ENCODE data around the gene C1orf35. TPM values are rescaled to one million over a fixed set of nuclear protein-coding genes. Genes with fewer than 3 reads are reported as not detected.
A peak's percentile ranks its signal among the peaks of the same experiment; 100 is the strongest.

C1orf35 gene
- total RNA-seq, 1 donor from 2014 or later: 12.5 TPM

GRCh38 chr1:228150120-228150460 lies 47.0 kb upstream of the C1orf35 start:
- ATAC-seq: no peak
- Histone ChIP-seq H3K27ac (peak overlapping the region; percentile 82), H3K4me1 (peaks cover 40% of the 10 kb centered on the region), H3K9me3 (no peaks in the 10 kb centered on the region), H3K4me3 (peak overlapping the region; percentile 44), H3K27me3 (no peaks in the 10 kb centered on the region), H3K36me3 (peaks cover 32% of the 10 kb centered on the region)
- intact Hi-C loops (cut with DNase I): no loop called here
- peak; percentile 58 for DNase-seq
- no peak for TF ChIP-seq CTCF (IDR thresholded peaks at IDR 0.05)

GRCh38 chr1:228149406-228150119 lies 46.4 kb upstream of the C1orf35 start, which contains the start of gene GJC2:
Gene GJC2, plus strand, starts transcription at chr1:228149930. Its CDS starts 7,829 bp downstream, at chr1:228157759.
- intact Hi-C loops (cut with DNase I): no loop called here
- H3K36me3 ChIP-seq: peaks cover 32% of the 10 kb centered on the region
- DNase-seq (peak; percentile 63), ATAC-seq (peak; percentile 37)
- H3K4me3 ChIP-seq: peak within 1 kb of the TSS; percentile 44
- TF ChIP-seq CTCF (IDR thresholded peaks at IDR 0.05): no peak
- no peaks in the 10 kb centered on the region for H3K9me3 ChIP-seq
- H3K27ac ChIP-seq: peak within 1 kb of the TSS; percentile 82
- no peaks in the 10 kb centered on the region for H3K27me3 ChIP-seq
- peaks cover 40% of the 10 kb centered on the region for H3K4me1 ChIP-seq

GRCh38 chr1:228148935-228149405 lies 45.8 kb upstream of the C1orf35 start:
- no peak overlapping the region for H3K4me3 ChIP-seq
- H3K27ac ChIP-seq: peak overlapping the region; percentile 82
- intact Hi-C loops (cut with DNase I): no loop called here
- TF ChIP-seq CTCF (IDR thresholded peaks at IDR 0.05): no peak
- DNase-seq (peak; percentile 49), ATAC-seq (no peak)
- no peaks in the 10 kb centered on the region for H3K9me3 ChIP-seq
- no peaks in the 10 kb centered on the region for H3K27me3 ChIP-seq
- peaks cover 32% of the 10 kb centered on the region for H3K36me3 ChIP-seq
- H3K4me1 ChIP-seq: peaks cover 44% of the 10 kb centered on the region

- peaks cover 32% of the 10 kb centered on the region for H3K36me3 ChIP-seq
- H3K4me3 ChIP-seq: no peak overlapping the region
- DNase-seq: no peak
- TF ChIP-seq CTCF (IDR thresholded peaks at IDR 0.05): no peak
- H3K4me1 ChIP-seq: peaks cover 51% of the 10 kb centered on the region
- H3K27me3 ChIP-seq: no peaks in the 10 kb centered on the region
- no peaks in the 10 kb centered on the region for H3K9me3 ChIP-seq
- H3K27ac ChIP-seq: peak overlapping the region; percentile 82
- intact Hi-C loops (cut with DNase I): no loop called here
- ATAC-seq: no peak
Observed at GRCh38 chr1:228148196-228148861, 45.2 kb upstream of the C1orf35 start.

GRCh38 chr1:228147768-228148167 lies 44.6 kb upstream of the C1orf35 start:
- H3K4me3 ChIP-seq: no peak overlapping the region
- intact Hi-C loops (cut with DNase I): no loop called here
- peaks cover 56% of the 10 kb centered on the region for H3K4me1 ChIP-seq
- no peaks in the 10 kb centered on the region for H3K27me3 ChIP-seq
- no peak for TF ChIP-seq CTCF (IDR thresholded peaks at IDR 0.05)
- no peak for ATAC-seq
- DNase-seq: no peak
- H3K27ac ChIP-seq: peak overlapping the region; percentile 82
- H3K9me3 ChIP-seq: no peaks in the 10 kb centered on the region
- peaks cover 32% of the 10 kb centered on the region for H3K36me3 ChIP-seq
